Ishikawa (cell line): ENCODE results near the gene CABP7.
A peak's percentile ranks its signal among the peaks of the same experiment; 100 is the strongest.

Source experiments
- CEBPB ChIP-seq: IDR thresholded peaks from 2 replicates; pipeline ENCODE4 v1.6.1; 2012
- CREB1 ChIP-seq: IDR thresholded peaks from 2 replicates; pipeline ENCODE4 v1.6.1; 2012; ENCODE audit warnings: low read depth
- EGR1 ChIP-seq: IDR thresholded peaks from 2 replicates; pipeline ENCODE4 v1.6.1; 2012
- EP300 ChIP-seq: IDR thresholded peaks from 2 replicates; pipeline ENCODE4 v1.6.1; 2012; ENCODE audit warnings: borderline replicate concordance
- FOXM1 ChIP-seq: IDR thresholded peaks from 2 replicates; pipeline ENCODE4 v1.6.1; 2012; ENCODE audit warnings: low read depth, borderline replicate concordance
- MAX ChIP-seq: IDR thresholded peaks from 2 replicates; pipeline ENCODE4 v1.6.1; 2012
- NFIC ChIP-seq: IDR thresholded peaks from 2 replicates; pipeline ENCODE4 v1.6.1; 2012
- RAD21 ChIP-seq: IDR thresholded peaks from 2 replicates; pipeline ENCODE4 v1.6.1; 2012; ENCODE audit warnings: low read depth
- REST ChIP-seq: IDR thresholded peaks from 2 replicates; pipeline ENCODE4 v1.6.1; 2012; ENCODE audit warnings: low read depth, mild to moderate bottlenecking
- TAF1 ChIP-seq: IDR thresholded peaks from 2 replicates; pipeline ENCODE4 v1.6.1; 2012; ENCODE audit warnings: low read depth, mild to moderate bottlenecking
- TCF12 ChIP-seq: IDR thresholded peaks from 2 replicates; pipeline ENCODE4 v1.6.1; 2012; ENCODE audit warnings: low read depth
- TEAD4 ChIP-seq: IDR thresholded peaks from 2 replicates; pipeline ENCODE4 v1.6.1; 2012
- USF1 ChIP-seq: IDR thresholded peaks from 2 replicates; pipeline ENCODE4 v1.6.1; 2012
- YY1 ChIP-seq: IDR thresholded peaks from 2 replicates; pipeline ENCODE4 v1.6.1; 2012; ENCODE audit warnings: low read depth
- ZBTB7A ChIP-seq: IDR thresholded peaks from 2 replicates; pipeline ENCODE4 v1.6.1; 2012; ENCODE audit warnings: low read depth

CABP7 gene

GRCh38 chr22:29679316-29679715 lies 40.5 kb upstream of the CABP7 start:
- no peak for TF ChIP-seq REST
- TF ChIP-seq MAX: no peak
- TF ChIP-seq TCF12: no peak
- TF ChIP-seq NFIC: no peak
- no peak for TF ChIP-seq FOXM1
- TF ChIP-seq EGR1: no peak
- TF ChIP-seq EP300: no peak
- no peak for TF ChIP-seq USF1
- TF ChIP-seq TAF1: no peak
- TF ChIP-seq YY1: no peak
- no peak for TF ChIP-seq RAD21
- no peak for TF ChIP-seq TEAD4
- no peak for TF ChIP-seq CEBPB
- no peak for TF ChIP-seq CREB1
- no peak for TF ChIP-seq ZBTB7A

- TF ChIP-seq TEAD4: no peak
- TF ChIP-seq CEBPB: no peak
Measured at GRCh38 chr22:29683536-29683935, 36.3 kb upstream of the CABP7 start.

GRCh38 chr22:29684244-29684643 lies 35.6 kb upstream of the CABP7 start:
- no peak for TF ChIP-seq YY1
- TF ChIP-seq FOXM1: no peak

- TF ChIP-seq CEBPB: no peak
- no peak for TF ChIP-seq CREB1
Measured at GRCh38 chr22:29689206-29689879, 30.5 kb upstream of the CABP7 start.

- 0 out of 2 replicates have a peak, but pooled peaks have one; percentile 25 for TF ChIP-seq NFIC
- peak; percentile 68 for TF ChIP-seq RAD21
- no peak for TF ChIP-seq TAF1
- no peak for TF ChIP-seq TCF12
Measured at GRCh38 chr22:29689880-29690213, 30.0 kb upstream of the CABP7 start.

GRCh38 chr22:29690476-29690875 lies 29.3 kb upstream of the CABP7 start:
- TF ChIP-seq EGR1: no peak

- TF ChIP-seq TAF1 (no peak), EP300 (no peak), CEBPB (no peak), ZBTB7A (no peak), TEAD4 (no peak), REST (no peak), RAD21 (no peak), TCF12 (no peak)
Measured at GRCh38 chr22:29691636-29692326, 28.0 kb upstream of the CABP7 start.

- TF ChIP-seq TEAD4: no peak
- TF ChIP-seq REST: no peak
- TF ChIP-seq CEBPB: no peak
- no peak for TF ChIP-seq ZBTB7A
- no peak for TF ChIP-seq MAX
- no peak for TF ChIP-seq RAD21
- no peak for TF ChIP-seq YY1
- TF ChIP-seq TAF1: no peak
- no peak for TF ChIP-seq EGR1
- TF ChIP-seq CREB1: no peak
- TF ChIP-seq TCF12: no peak
Measured at GRCh38 chr22:29692327-29692640, 27.5 kb upstream of the CABP7 start.
